Stimulated activated naive CD8-positive, alpha-beta T cell treated with anti-CD3 and anti-CD28 coated beads, Interleukin-15, amount 100 ng/mL, for 72 hours (primary cell): Measurements from ENCODE around the gene NCCRP1.
"Not testable (repeated sequence)": the region's sequence is repeated elsewhere in the genome, so short reads cannot be mapped to it uniquely, and the experiment has no call there.

Experiments
- ATAC-seq: fragments of 150-1000 bp; cut with Tn5 transposase; 2 replicates; pipeline ENCODE4 v1.10.0; 2021; ENCODE audit warnings: mild to moderate bottlenecking, moderate library complexity
- DNase-seq, 2 donors: peaks; one replicate each; pipeline ENCODE4 v3.0.0; 2021 to 2022
- H3K27ac Mint-ChIP-seq, 2 donors: one replicate each; pipeline ENCODE4 v1.8.0; 2022; ENCODE audit warnings: mild to moderate bottlenecking in 2 of 2, mixed read lengths in 2 of 2, moderate library complexity in 2 of 2
- H3K27me3 Mint-ChIP-seq: one replicate; pipeline ENCODE4 v1.8.0; 2022; ENCODE audit warnings: mixed read lengths
- H3K4me1 Mint-ChIP-seq: one replicate; pipeline ENCODE4 v1.8.0; 2022; ENCODE audit warnings: mild to moderate bottlenecking, mixed read lengths
- H3K4me3 Mint-ChIP-seq, 2 donors: one replicate each; pipeline ENCODE4 v1.8.0; 2022; ENCODE audit warnings: mild to moderate bottlenecking in 2 of 2, mixed read lengths in 2 of 2, moderate library complexity in 1 of 2
- H3K9me3 Mint-ChIP-seq, 2 donors: one replicate each; pipeline ENCODE4 v1.8.0; 2022; ENCODE audit warnings: mixed read lengths in 2 of 2

NCCRP1 gene

GRCh38 chr19:39207293-39207836 lies 10.6 kb downstream of the NCCRP1 start:
- no peak overlapping the region for H3K27ac Mint-ChIP-seq
- peaks cover 36% of the 10 kb centered on the region for H3K27me3 Mint-ChIP-seq
- DNase-seq = no peak
- no peaks in the 10 kb centered on the region for H3K9me3 Mint-ChIP-seq
- H3K4me3 Mint-ChIP-seq = no peak overlapping the region
- peaks cover 10% of the 10 kb centered on the region for H3K4me1 Mint-ChIP-seq
- no peak for ATAC-seq

GRCh38 chr19:39208175-39208795 lies 11.5 kb downstream of the NCCRP1 start:
- DNase-seq = no peak
- peaks cover 27% of the 10 kb centered on the region for H3K27me3 Mint-ChIP-seq
- no peaks in the 10 kb centered on the region for H3K9me3 Mint-ChIP-seq
- peaks cover 7% of the 10 kb centered on the region for H3K4me1 Mint-ChIP-seq
- no peak for ATAC-seq
- H3K4me3 Mint-ChIP-seq = no peak overlapping the region
- no peak overlapping the region for H3K27ac Mint-ChIP-seq

GRCh38 chr19:39209196-39209595 lies 12.4 kb downstream of the NCCRP1 start:
- H3K4me3 Mint-ChIP-seq = no peak overlapping the region
- ATAC-seq = no peak
- no peaks in the 10 kb centered on the region for H3K4me1 Mint-ChIP-seq
- no peaks in the 10 kb centered on the region for H3K9me3 Mint-ChIP-seq
- H3K27ac Mint-ChIP-seq = no peak overlapping the region
- H3K27me3 Mint-ChIP-seq = peaks cover 18% of the 10 kb centered on the region
- no peak for DNase-seq

- ATAC-seq (peak; percentile 40), DNase-seq (no peak)
- no peaks in the 10 kb centered on the region for H3K4me1 Mint-ChIP-seq
- peaks cover under 1% of the 10 kb centered on the region for H3K27me3 Mint-ChIP-seq
- H3K4me3 Mint-ChIP-seq = no peak overlapping the region
- H3K9me3 Mint-ChIP-seq = no peaks in the 10 kb centered on the region
- H3K27ac Mint-ChIP-seq = no peak overlapping the region
Measured at GRCh38 chr19:39211731-39212374, 15.1 kb downstream of the NCCRP1 start.

GRCh38 chr19:39212375-39212742 lies 15.6 kb downstream of the NCCRP1 start:
- Mint-ChIP-seq H3K27me3 (peaks cover 6% of the 10 kb centered on the region), H3K4me3 (no peak overlapping the region), H3K9me3 (no peaks in the 10 kb centered on the region), H3K27ac (no peak overlapping the region), H3K4me1 (no peaks in the 10 kb centered on the region)
- ATAC-seq = peak; percentile 98
- peak; percentile 66 to 76 for DNase-seq

GRCh38 chr19:39215323-39215722 lies 18.6 kb downstream of the NCCRP1 start:
- not testable (repeated sequence) for H3K4me3 Mint-ChIP-seq, ATAC-seq, DNase-seq, H3K27ac Mint-ChIP-seq, H3K9me3 Mint-ChIP-seq, H3K4me1 Mint-ChIP-seq
- peaks cover 16% of the 10 kb centered on the region for H3K27me3 Mint-ChIP-seq

- Mint-ChIP-seq H3K27me3 (peaks cover 23% of the 10 kb centered on the region), H3K4me1 (no peaks in the 10 kb centered on the region), H3K9me3 (no peaks in the 10 kb centered on the region), H3K27ac (no peak overlapping the region), H3K4me3 (no peak overlapping the region)
- no peak for ATAC-seq
- DNase-seq = no peak
Measured at GRCh38 chr19:39217094-39217493, 20.3 kb downstream of the NCCRP1 start.

- H3K27me3 Mint-ChIP-seq = peaks cover 28% of the 10 kb centered on the region
- no peak for DNase-seq
- no peak for ATAC-seq
- no peak overlapping the region for H3K4me3 Mint-ChIP-seq
- no peaks in the 10 kb centered on the region for H3K9me3 Mint-ChIP-seq
- no peaks in the 10 kb centered on the region for H3K4me1 Mint-ChIP-seq
- H3K27ac Mint-ChIP-seq = no peak overlapping the region
Measured at GRCh38 chr19:39218230-39219007, 21.7 kb downstream of the NCCRP1 start.

GRCh38 chr19:39219108-39219507 lies 22.3 kb downstream of the NCCRP1 start:
- not testable (repeated sequence) for H3K9me3 Mint-ChIP-seq, ATAC-seq, DNase-seq, H3K4me1 Mint-ChIP-seq, H3K27ac Mint-ChIP-seq, H3K4me3 Mint-ChIP-seq
- H3K27me3 Mint-ChIP-seq = peaks cover 29% of the 10 kb centered on the region

GRCh38 chr19:39223703-39224279 lies 27.0 kb downstream of the NCCRP1 start:
- Mint-ChIP-seq H3K27me3 (peaks cover 31% of the 10 kb centered on the region), H3K27ac (no peak overlapping the region), H3K4me1 (peaks cover 5% of the 10 kb centered on the region), H3K4me3 (no peak overlapping the region), H3K9me3 (no peaks in the 10 kb centered on the region)
- DNase-seq (no peak), ATAC-seq (no peak)

- peaks cover 24% of the 10 kb centered on the region for H3K27me3 Mint-ChIP-seq
- no peak overlapping the region for H3K4me3 Mint-ChIP-seq
- no peak for ATAC-seq
- no peak overlapping the region for H3K27ac Mint-ChIP-seq
- no peak for DNase-seq
- peaks cover 5% of the 10 kb centered on the region for H3K4me1 Mint-ChIP-seq
- no peaks in the 10 kb centered on the region for H3K9me3 Mint-ChIP-seq
Measured at GRCh38 chr19:39224910-39225309, 28.1 kb downstream of the NCCRP1 start.

GRCh38 chr19:39230096-39230764 lies 33.5 kb downstream of the NCCRP1 start:
- no peak for DNase-seq
- no peak for ATAC-seq
- H3K4me3 Mint-ChIP-seq = no peak overlapping the region
- H3K4me1 Mint-ChIP-seq = no peaks in the 10 kb centered on the region
- no peaks in the 10 kb centered on the region for H3K9me3 Mint-ChIP-seq
- H3K27ac Mint-ChIP-seq = peak overlapping the region in 1 of 2 donors; percentile 17
- H3K27me3 Mint-ChIP-seq = no peaks in the 10 kb centered on the region

- H3K4me3 Mint-ChIP-seq = no peak overlapping the region
- peaks cover 19% of the 10 kb centered on the region for H3K4me1 Mint-ChIP-seq
- no peaks in the 10 kb centered on the region for H3K27me3 Mint-ChIP-seq
- H3K9me3 Mint-ChIP-seq = no peaks in the 10 kb centered on the region
- no peak for ATAC-seq
- no peak for DNase-seq
- no peak overlapping the region for H3K27ac Mint-ChIP-seq
Measured at GRCh38 chr19:39232708-39233107, 35.9 kb downstream of the NCCRP1 start.

GRCh38 chr19:39236527-39236926 lies 39.8 kb downstream of the NCCRP1 start:
- H3K27ac Mint-ChIP-seq = peak overlapping the region; percentile 93 to 97
- H3K9me3 Mint-ChIP-seq = no peaks in the 10 kb centered on the region
- ATAC-seq (peak; percentile 92), DNase-seq (peak; percentile 37 to 63)
- H3K4me3 Mint-ChIP-seq = peak overlapping the region; percentile 77 to 81
- no peaks in the 10 kb centered on the region for H3K27me3 Mint-ChIP-seq
- peaks cover 28% of the 10 kb centered on the region for H3K4me1 Mint-ChIP-seq
